Stimulated activated naive CD8-positive, alpha-beta T cell treated with anti-CD3 and anti-CD28 coated beads, Interleukin-15, amount 100 ng/mL, for 72 hours (primary cell): Measurements from ENCODE around the gene SIVA1.

Source experiments
- ATAC-seq: fragments of 150-1000 bp; cut with Tn5 transposase; 2 replicates; pipeline ENCODE4 v1.10.0; 2021; ENCODE audit warnings: mild to moderate bottlenecking, moderate library complexity
- DNase-seq, 2 donors: peaks; one replicate each; pipeline ENCODE4 v3.0.0; 2021 to 2022
- H3K27ac Mint-ChIP-seq, 2 donors: one replicate each; pipeline ENCODE4 v1.8.0; 2022; ENCODE audit warnings: mild to moderate bottlenecking in 2 of 2, mixed read lengths in 2 of 2, moderate library complexity in 2 of 2
- H3K27me3 Mint-ChIP-seq: one replicate; pipeline ENCODE4 v1.8.0; 2022; ENCODE audit warnings: mixed read lengths
- H3K4me1 Mint-ChIP-seq: one replicate; pipeline ENCODE4 v1.8.0; 2022; ENCODE audit warnings: mild to moderate bottlenecking, mixed read lengths
- H3K4me3 Mint-ChIP-seq, 2 donors: one replicate each; pipeline ENCODE4 v1.8.0; 2022; ENCODE audit warnings: mild to moderate bottlenecking in 2 of 2, mixed read lengths in 2 of 2, moderate library complexity in 1 of 2
- H3K9me3 Mint-ChIP-seq, 2 donors: one replicate each; pipeline ENCODE4 v1.8.0; 2022; ENCODE audit warnings: mixed read lengths in 2 of 2

The SIVA1 gene

DNA sequence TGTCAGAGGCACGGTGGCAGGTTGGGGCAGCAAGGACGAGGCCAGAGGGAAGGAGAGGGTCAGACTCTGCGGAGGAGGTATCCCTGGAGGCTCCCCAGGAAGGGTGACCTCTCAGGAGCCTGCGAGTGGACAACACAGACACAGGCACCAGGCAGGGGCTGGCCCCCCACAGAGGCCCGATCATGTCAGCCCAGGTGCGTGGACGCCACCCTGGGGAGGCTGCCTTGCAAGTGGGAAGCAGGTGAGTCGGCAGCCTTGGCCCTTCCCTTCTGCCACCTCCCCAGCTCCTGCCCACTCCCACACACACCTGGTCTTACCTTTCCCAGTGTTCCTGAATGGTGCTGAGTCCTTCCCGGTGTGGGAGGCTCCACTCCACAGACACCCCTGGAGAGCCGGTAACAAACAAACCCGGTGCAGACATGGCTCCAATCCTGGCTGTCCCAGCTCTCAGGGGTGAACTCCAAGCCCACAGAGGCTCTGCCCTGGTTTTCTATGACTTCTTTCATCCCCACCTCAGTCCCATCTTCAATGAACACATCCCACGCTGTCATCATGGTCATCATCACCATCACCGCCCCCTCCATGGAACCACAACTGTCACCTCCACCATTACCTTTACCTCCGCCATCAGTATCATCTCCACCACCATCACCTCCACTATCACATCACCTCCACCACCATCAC is 53.1 kb downstream of the SIVA1 start:
- DNase-seq, result no peak
- H3K27ac Mint-ChIP-seq, result peak overlapping the region in 1 of 2 donors; percentile 27
- H3K27me3 Mint-ChIP-seq, result no peaks in the 10 kb centered on the region
- H3K4me3 Mint-ChIP-seq, result no peak overlapping the region
- H3K4me1 Mint-ChIP-seq, result peaks cover 24% of the 10 kb centered on the region
- peaks cover 0 to 9% of the 10 kb centered on the region in 2 donors for H3K9me3 Mint-ChIP-seq
- ATAC-seq, result no peak

DNA sequence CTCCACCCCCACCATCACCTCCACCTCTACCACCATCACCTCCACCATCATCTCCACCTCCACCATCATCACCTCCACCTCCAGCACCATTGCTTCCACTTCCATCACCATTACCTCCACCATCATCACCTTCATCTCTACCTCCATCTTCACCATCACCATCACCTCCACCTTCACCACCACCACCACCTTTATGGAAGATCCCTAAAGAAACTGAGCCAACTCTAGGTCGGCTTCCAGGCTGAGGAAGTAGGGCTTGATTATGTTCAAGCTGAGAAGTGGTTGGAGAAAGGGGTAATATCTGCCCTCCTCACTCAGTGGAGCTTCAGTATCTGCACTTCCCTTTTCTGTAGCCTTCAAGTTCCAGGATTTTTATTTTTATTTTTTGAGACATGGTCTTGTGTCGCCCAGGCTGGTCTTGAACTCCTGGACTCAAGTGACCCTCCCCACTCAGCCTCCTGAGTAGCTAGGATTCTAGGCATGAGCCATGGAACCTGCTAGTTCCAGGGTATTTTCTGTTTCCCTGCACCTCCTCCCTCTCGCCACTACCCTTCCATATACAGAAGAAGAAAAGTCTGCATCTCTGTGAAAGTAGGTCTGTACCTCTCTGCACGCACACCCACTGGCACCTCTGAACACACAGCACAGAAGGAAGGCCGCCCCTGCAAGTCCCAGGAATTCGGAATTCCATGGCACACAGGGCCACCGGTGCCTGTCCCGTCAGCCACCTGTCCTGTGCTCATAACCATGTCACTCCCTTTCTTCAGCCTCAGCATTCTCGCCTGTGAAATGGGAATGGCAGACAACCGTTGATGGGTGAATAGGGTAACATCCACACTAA is 53.9 kb downstream of the SIVA1 start:
- Mint-ChIP-seq H3K27ac (peak overlapping the region in 1 of 2 donors; percentile 65), H3K4me1 (peaks cover 16% of the 10 kb centered on the region), H3K9me3 (peaks cover 0 to 9% of the 10 kb centered on the region in 2 donors), H3K27me3 (no peaks in the 10 kb centered on the region), H3K4me3 (no peak overlapping the region)
- no peak for DNase-seq
- ATAC-seq, result no peak

- ATAC-seq (no peak), DNase-seq (no peak)
- Mint-ChIP-seq H3K27me3 (no peaks in the 10 kb centered on the region), H3K4me3 (no peak overlapping the region), H3K9me3 (peaks cover 0 to 9% of the 10 kb centered on the region in 2 donors), H3K27ac (no peak overlapping the region), H3K4me1 (peaks cover 11% of the 10 kb centered on the region)
Measured at GRCh38 chr14:104808456-104808855, 55.5 kb downstream of the SIVA1 start.
